GM18519 (cell line): ENCODE data around the gene ASTN2.

Source experiments
- ATAC-seq: cut with Tn5 transposase; IDR thresholded peaks from one replicate; pipeline ENCODE4 v1.9.1; 2021; ENCODE audit warnings: mild to moderate bottlenecking, moderate library complexity; ENCODE audit not compliant: unreplicated experiment, low FRiP score

Gene ASTN2

DNA sequence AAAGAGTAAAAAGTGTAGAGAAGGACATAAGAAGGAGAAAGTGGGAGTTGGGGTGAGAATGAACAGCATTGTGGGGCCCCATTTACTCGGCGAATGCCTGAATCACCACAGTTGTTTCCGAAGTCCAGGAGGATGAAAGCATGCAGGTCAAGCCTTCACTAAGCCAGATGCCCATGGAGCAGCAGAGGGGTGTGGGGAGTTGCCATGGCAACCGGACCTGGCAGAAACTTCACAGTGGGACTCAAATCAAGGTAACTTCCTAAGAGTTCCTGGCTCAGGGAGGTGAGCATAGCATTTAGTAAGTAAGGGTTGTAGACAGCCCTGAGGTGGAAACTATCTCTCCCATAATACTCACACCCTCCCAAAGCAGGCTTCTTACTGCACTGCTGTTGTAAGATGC is 370.6 kb downstream of the ASTN2 start:
- ATAC-seq: no peak

DNA sequence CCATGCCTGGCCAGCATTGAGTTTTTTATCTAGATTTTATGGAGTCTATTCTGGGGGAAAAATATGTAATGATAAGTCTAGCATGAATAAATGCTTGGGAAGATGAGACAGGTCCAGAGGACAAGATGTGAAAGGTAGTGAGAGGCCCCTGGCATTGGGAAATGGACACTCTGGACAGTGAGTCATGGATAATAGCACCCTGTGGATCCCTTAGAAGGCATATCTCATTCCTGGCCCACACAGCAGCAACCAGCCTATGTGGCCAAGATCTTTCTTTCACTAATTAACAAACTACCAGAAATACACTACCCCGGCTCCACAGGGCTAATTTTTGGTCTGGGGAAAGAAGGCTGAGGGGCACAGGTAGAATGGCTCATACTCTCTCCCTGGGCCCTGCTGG is 371.7 kb downstream of the ASTN2 start:
- no peak for ATAC-seq

DNA sequence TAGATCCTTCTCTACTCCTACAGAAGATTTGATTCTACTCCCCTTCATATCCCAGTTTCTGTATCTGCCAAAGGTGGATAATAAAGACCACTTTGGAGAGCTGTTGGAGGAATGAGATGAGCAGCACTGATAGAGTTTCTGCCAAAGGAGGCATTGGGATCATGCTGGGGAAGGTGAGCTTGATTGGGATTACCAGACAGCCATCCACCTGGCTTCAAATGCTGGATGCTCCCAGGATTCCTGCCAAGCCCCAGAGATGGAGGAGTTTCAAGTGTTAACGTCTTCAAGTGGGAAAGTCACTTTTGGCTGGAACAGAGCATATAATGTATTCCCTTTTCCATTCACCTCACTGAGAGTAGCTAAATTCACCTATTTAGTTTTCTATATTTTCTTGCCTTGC is 379.3 kb downstream of the ASTN2 start:
- ATAC-seq: no peak

DNA sequence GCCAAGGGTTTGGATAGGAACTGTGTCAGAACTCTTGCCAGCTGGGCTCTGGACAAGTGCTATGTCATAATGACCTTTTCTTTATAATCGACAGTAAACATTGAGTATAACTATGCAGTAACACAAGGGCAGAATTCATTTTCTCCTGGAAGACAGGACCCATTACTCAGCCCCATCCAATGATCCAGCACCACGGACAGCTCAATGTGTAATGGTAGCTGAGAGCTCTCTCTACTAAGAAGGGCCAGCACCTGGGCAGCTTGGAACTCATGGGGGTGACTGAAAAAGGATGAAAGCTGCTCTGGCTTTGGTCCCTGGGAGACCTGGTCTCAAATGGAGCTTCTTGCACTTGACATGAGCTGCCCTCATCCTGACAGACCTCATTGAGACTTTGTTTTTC is 380.0 kb downstream of the ASTN2 start:
- no peak for ATAC-seq

DNA sequence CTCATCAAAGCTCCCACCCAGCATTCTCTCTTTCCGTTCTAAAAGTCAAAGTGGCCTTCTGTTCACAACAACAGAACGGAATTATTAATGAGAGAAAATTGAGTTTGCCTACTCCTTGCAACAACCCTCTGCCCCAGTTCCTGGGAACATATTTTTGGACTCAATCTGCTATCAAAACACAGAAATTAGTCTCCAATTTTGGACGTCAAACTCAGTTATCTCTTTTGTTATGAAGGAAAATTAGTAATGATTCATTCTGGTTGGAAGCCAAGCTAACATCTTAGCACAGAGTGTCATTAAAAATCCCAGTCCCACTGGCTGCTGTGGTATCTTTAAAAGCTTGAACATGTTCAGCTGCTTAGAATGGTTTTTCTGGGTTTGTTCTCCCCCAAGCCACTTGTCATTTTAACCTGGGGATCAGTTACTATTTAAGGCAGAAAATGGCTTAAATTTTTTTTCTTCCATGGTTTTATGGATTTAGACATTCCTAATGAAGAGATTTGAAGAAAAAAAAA is 384.5 kb downstream of the ASTN2 start:
- ATAC-seq: no peak

DNA sequence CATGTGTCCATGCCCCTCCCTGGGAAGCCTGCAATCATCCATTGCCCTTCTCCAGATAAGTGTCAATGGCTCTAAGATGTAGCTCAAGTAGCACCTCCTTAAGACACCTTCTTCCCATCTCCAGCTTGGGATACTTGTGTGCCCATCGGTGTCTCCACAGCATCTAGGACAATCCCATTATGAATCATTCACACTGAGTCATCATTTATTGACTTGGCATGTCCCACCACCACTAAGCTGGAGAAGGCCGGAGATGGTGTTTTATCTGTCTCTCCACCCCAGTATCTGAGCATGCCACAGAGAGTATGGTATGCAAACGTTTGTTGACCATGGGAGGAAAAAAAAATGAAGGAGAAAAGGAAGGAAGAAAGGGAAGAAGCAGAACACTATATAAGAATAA is 385.5 kb downstream of the ASTN2 start:
- ATAC-seq: no peak

DNA sequence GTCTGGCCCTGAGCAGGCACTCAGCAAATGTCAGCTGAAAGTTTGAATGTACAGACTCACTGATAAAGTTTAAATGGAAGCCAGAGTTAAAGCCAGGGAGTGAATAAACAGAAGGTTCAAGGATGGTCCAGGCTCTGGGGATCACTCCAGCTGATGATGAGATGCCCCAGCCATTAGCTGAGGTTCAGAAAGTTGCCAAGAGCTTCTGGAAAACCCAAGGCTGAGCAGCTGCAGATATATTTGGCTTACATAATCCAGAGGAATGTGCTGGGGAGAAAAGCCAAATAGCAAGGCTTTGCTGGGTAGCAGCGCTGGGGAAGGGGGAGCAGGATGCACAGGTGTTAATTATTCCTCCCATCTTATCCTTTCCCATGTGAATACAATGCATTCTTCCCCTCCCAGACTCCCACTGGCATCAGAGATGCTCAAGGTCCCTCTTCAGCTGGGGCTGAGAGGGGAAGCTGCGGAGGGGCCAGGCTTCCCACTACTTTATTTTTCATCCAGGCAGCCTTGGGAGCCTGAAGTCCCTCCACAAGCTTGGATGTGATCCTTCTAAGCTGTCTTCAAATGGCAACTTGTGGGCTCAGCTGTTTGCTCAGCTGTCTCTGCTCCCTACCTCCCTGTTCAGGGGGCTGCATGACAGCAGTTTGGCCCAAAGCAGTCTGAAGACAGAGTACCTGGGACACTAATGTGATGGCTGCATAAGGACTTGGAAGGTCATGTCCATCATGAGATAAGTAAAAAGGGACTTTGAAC is 386.6 kb downstream of the ASTN2 start:
- no peak for ATAC-seq

DNA sequence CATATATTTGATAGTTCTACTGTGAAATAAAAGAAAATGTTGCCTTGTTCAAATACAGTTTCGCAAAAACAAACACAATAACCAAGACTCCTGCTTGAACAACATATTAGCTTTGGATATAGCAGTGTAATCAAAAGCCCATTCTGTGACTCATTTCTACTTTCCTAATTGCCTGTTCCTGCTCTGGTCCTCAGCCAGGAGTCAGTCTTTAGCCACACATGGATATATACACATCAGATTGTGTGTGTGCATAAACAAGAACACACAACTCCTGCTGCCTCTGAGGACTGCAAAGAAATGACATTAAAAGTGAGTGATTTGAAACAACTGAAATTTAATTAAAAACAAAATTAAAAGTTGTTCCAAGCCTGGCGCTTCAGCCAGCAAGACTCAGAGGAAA is 393.0 kb downstream of the ASTN2 start:
- no peak for ATAC-seq

DNA sequence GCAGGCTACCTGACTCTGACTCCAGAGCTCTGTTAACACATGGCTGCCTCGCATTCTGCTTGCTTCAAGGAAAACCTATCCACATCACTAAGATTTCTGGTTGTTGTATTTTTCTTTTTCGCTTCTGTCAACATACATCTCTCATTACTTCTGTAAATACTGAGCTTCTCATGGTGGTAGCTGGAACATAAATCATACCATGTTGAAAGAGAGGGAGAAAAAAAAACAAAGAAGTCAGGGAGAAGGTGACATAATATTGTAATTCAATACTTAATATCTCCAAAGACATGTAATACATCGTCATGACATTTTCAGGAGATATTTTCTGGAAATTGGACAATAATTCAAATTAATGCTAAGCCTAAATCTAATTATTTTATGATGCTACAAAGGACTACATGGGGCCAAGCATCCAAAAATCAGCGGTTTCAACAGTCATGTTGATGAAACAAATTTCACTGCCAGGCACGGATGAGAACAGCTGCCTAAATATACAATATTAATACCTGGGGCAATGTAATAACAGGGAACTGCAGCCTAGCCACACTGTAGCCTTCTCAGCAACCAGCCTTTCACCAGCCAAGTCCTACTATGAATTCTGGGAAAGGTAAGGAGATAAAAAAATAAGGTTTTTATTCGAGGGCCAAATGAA is 395.8 kb downstream of the ASTN2 start:
- no peak for ATAC-seq

DNA sequence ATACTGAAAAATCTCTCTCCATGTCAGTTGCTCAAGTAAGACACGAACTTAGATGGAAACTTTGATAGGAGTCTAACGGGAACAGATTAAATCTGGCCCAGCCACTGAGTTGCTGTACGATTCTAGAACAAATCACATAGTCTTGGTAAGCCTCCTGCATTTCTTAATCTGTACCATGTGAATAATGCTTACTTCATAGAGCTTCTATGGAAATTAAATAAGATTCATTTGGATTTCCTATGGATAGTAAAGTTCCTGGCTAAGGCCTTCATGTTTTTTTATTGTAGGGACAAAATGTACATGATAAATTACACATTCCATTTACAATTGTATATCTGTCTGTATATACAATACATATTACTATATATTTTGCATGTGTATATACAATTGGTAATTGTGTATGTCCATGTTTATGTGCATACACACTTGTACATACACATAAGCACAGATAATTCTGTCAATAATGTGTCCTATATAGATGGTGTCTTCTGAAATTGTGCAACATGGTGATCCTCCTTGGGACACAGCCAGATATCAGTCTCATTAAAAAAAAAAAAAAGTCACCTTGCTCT is 397.4 kb downstream of the ASTN2 start:
- ATAC-seq: no peak

DNA sequence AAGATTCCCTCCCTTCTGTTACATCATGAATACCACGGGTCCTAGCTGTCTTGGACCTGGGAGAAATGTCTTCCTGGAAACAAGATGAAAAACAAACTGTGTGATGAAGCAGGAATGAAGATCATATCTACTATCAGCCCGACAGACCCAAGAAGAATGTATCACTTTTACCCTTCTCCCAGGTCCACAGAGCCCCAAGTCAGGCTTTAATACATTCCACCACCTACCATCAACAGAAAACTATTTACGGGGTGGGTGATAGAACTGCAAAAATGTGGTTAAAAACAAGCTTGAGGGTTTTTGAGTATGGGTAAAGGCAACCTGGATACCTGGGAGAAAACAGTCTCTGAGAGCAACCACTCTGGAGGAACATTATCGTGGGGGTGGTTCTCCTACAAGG is 400.8 kb downstream of the ASTN2 start:
- ATAC-seq: no peak

DNA sequence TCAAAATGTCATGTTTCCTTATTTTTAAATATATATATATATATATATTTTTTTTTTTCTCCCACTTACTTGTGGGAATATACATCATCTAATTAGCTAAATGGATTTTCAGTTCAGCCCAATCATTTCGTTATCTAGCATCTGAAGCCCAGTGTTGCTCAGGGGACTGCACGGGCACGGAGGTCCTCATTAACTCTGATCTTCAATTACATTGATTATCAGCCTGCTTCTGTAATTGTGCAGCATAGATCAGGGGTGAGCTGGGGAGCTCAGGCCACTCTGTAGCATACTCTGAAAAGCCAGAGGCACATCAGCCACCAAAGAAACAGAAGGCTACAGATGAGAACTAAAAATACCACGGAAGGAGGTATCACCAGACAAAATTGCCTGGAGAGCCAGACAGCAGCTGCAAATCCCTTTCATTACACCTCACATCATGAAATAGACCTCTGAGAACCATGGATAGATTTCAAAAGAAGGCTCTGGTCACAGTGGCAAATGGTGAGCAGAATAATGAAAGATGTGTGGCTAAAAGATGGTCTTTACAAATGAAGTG is 401.3 kb downstream of the ASTN2 start:
- no peak for ATAC-seq

DNA sequence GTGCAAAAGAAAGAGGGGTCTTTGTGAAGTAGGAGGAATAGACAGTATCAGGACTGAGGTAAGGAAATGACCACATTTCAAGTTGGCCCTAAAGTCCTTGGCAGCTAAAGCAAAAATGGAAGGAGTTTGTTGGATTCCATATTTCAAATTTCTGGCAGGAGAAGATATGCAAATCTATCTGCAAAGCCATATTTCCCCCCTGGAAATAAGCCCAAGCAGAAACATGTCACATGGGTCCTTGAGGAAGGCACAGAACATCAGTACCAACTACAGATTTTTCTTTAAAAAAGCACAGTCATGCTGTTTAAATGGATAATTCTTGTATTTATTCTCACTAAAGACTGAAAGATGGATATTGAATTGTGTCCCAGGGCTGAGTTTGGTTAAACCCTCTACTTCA is 404.8 kb downstream of the ASTN2 start:
- no peak for ATAC-seq

DNA sequence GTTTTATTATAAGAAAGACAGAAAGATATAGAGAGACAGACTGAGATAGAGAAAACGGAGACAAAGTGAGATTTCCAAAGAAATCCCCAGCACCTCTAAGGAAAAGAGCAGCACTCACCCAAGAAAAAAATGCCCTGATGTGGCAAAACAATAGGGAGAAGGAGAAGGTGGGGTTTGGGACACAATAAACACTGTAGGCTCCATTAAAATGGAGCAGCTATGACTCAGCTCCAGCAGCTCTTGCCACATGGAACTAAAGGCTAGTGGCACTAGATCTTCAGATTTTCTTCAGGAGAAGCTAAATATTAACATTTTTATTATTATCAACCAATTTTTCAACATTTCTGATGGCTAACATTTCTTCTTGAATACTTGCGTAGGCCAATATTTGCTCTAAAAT is 406.0 kb downstream of the ASTN2 start:
- ATAC-seq: no peak

DNA sequence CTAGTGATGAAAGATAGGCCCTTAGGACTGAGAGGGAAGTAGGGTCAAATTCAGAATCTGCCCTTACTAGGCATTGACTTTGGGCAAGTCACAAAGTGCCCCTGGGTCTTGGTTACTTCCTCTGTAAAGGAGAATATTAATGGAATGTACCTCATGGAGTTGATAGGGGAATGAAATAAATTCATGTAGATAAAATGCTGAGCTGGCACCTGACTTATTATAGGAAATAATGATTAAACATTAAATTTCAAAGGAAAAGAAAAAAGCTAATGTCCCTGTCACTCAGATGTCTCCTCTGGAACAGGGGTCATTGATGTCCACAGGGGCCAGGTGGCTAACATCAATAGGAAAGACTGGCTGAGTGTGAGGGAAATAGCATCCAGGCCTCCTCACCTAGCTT is 406.4 kb downstream of the ASTN2 start:
- no peak for ATAC-seq

DNA sequence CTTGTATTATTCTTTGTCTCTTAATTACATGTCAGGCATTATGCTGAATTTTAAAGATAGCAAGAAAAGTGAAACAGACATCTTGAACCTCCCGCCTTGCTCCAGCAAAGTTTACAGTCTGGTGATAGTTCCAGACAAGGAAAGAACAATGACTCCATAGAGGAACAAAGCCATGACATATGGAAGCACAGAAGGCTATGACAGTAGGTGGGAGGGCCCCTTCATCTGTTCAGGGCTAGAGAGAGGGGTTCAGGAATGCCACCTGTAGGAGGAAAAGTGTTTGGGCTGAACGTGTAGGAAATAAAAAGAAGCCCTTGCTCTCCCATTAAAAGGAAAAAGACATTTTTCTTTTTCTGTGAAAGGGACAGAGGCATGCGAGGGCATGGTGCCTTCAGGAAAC is 412.2 kb downstream of the ASTN2 start:
- ATAC-seq: no peak

DNA sequence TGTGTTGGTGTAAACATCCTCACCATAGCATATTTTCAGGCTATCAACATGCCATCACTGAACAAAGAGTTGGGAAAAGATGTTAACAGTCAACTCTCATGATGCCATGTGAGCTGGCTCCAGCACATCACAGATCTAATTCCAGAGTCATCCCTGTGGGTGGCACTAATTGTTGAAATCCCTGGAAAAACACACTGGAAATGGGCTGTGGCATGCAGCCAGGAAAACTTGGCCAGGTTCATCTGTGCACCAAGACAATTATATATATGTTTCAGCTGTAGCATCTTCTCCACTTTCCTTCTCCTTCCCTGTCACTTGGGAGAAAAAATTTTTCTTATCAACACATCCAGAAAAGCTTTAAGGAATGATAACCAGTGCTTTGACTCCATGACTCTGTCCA is 414.0 kb downstream of the ASTN2 start:
- ATAC-seq: no peak

DNA sequence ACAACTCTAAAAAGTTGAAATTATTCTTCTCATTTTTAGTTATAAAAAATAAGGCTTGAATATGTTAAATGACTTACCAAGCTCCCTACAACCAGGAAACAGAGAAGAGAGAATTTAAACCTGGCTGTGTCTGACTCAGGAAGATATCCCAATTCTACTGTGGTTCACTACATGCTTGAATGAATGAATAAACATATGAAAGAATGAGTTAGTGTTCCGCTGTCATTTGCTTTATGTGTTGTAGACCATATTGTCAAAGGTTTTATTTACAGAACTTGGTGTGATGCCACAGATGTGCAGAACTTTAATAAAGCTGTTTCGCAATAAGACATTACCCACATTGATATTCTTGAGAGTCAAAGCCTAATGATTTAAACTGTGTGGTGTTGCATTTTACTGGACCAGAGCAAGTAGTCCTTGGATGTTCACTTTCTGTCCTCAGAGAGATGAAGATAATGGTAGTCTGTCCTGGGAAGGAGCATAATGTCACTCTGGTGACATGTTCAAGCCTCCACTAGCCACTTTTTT is 414.6 kb downstream of the ASTN2 start:
- no peak for ATAC-seq

DNA sequence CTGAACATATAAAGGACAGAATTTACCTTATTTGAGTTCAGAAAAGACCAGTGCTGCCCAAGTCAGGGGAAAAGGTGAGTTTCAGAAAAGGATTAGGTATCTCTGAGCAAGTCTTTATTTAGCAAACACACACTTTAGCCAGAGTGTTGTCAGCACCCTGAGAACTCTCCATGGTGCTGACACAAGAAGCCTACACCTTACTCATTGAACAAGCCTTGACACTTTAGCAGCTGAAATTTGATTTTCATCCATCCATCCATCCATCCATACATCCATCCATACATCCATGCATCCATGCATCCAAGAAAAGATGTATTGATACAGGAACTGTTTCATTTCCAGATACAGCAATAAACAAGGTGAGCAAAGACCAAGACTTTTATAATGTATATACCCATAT is 416.6 kb downstream of the ASTN2 start:
- no peak for ATAC-seq

DNA sequence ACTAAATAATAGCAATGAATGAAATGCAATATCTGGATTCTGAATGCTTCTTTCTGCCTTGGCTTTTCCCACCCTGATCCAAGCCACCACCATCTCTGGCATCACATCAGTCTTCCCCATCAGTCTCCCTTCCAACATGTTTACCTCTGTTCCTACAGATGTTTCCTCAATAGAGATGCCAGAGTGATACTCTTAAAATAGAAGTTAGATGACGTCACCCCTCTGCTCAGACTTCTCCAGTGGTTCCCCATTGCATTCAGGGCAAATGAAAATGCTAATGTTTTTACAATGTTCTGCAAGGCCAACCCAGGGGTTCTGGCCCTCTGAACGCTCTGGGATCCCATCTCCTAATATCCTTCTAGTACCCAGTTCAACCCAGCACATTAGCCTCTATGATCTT is 422.0 kb downstream of the ASTN2 start:
- no peak for ATAC-seq

DNA sequence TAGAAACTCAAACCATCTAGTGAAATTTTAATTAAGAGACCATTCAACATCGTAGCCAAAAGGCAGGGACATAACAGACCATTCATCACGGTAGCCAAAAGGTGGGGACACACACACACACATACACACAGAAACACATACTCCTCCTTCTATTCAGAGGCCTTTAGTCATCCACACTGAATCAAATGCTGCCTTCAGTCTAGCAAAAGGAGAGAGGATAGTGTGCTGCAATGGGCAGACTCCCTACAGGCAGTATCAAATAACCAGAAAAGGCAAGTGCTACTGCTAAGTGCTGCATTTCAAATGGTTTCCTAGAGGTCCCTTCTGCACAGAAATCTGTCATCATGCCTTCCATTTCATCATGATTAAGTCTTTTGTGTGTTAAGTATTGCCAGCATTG is 423.8 kb downstream of the ASTN2 start:
- ATAC-seq: no peak
